HG02870 (cell line): ENCODE results near the gene EHD3.

ENCODE experiments used
- ATAC-seq: cut with Tn5 transposase; IDR thresholded peaks from one replicate; pipeline ENCODE4 v1.9.1; 2021; ENCODE audit warnings: mild to moderate bottlenecking, moderate library complexity; ENCODE audit not compliant: unreplicated experiment

The EHD3 gene

GRCh38 chr2:31235504-31235902 is 1.6 kb downstream of the EHD3 start:
- no peak for ATAC-seq

GRCh38 chr2:31236433-31237205 is 2.7 kb downstream of the EHD3 start:
- no peak for ATAC-seq

- no peak for ATAC-seq
These were observed 3.5 kb downstream of the EHD3 start for GRCh38 chr2:31237348-31238017.

- no peak for ATAC-seq
These were observed 4.4 kb downstream of the EHD3 start for GRCh38 chr2:31238126-31238905.

GRCh38 chr2:31238906-31239592 is 5.1 kb downstream of the EHD3 start:
- ATAC-seq: no peak

GRCh38 chr2:31239593-31240177 is 5.7 kb downstream of the EHD3 start:
- ATAC-seq: no peak

GRCh38 chr2:31240381-31241365 is 6.7 kb downstream of the EHD3 start:
- ATAC-seq: no peak

- ATAC-seq: no peak
These were observed 7.8 kb downstream of the EHD3 start for GRCh38 chr2:31241625-31242270.

- ATAC-seq: no peak
These were observed 9.1 kb downstream of the EHD3 start for GRCh38 chr2:31243053-31243452.

- ATAC-seq: no peak
These were observed 10.1 kb downstream of the EHD3 start for GRCh38 chr2:31244101-31244500.

- no peak for ATAC-seq
These were observed 12.4 kb downstream of the EHD3 start for GRCh38 chr2:31246184-31246852.

- ATAC-seq: no peak
These were observed 13.8 kb downstream of the EHD3 start for GRCh38 chr2:31247711-31248110.

GRCh38 chr2:31248139-31248538 is 14.2 kb downstream of the EHD3 start:
- ATAC-seq: no peak

GRCh38 chr2:31249009-31249690 is 15.2 kb downstream of the EHD3 start:
- no peak for ATAC-seq

GRCh38 chr2:31251018-31251417 is 17.1 kb downstream of the EHD3 start:
- ATAC-seq: no peak

- ATAC-seq: no peak
These were observed 17.9 kb downstream of the EHD3 start for GRCh38 chr2:31251851-31252250.

GRCh38 chr2:31253356-31254131 is 19.6 kb downstream of the EHD3 start:
- no peak for ATAC-seq
